Keratinocyte (primary cell): ENCODE results near the gene ATE1. TPM values are rescaled to one million over a fixed set of nuclear protein-coding genes. Genes with fewer than 3 reads are reported as not detected.

Experiments used
- DNase-seq: peaks from one replicate; pipeline ENCODE4 v3.0.0-alpha.2; 2011; ENCODE audit warnings: low read depth, missing footprints, low spot score
- FAIRE-seq: peaks from 2 replicates; lab custom pipeline; 2011; peaks lifted over from hg19 to GRCh38; lab: Jason Lieb, UNC
- H2AFZ ChIP-seq: 2 replicates; pipeline ENCODE4 v1.6.0; 2012; ENCODE audit warnings: low read length, control low read depth, inconsistent platforms; ENCODE audit not compliant: control insufficient read depth
- H3K27ac ChIP-seq: 2 replicates; pipeline ENCODE4 v1.5.1; 2011; ENCODE audit warnings: low read length; ENCODE audit not compliant: control insufficient read depth, insufficient read depth
- H3K27me3 ChIP-seq: 3 replicates; pipeline ENCODE4 v1.6.0; 2011; ENCODE audit warnings: low read length; ENCODE audit not compliant: control insufficient read depth, insufficient read depth; ENCODE audit errors: extremely low read depth
- H3K36me3 ChIP-seq, 2 experiments: 2 replicates in 1 of 2; 3 replicates in 1 of 2; pipeline ENCODE4 v1.5.1; 2011; ENCODE audit warnings: low read length in 2 of 2, mild to moderate bottlenecking in 1 of 2; ENCODE audit not compliant: control insufficient read depth in 2 of 2, insufficient read depth in 2 of 2; ENCODE audit errors: extremely low read depth in 1 of 2
- H3K4me1 ChIP-seq: 3 replicates; pipeline ENCODE4 v1.5.1; 2011; ENCODE audit warnings: low read length; ENCODE audit not compliant: control insufficient read depth, insufficient read depth; ENCODE audit errors: extremely low read depth
- H3K4me2 ChIP-seq: 3 replicates; pipeline ENCODE4 v1.6.0; 2011; ENCODE audit warnings: low read depth, low read length; ENCODE audit not compliant: control insufficient read depth, insufficient read depth; ENCODE audit errors: extremely low read depth
- H3K4me3 ChIP-seq, 3 experiments: fragments of 200-600 bp in 1 of 3; sonication (generic) in 1 of 3; 2 replicates in 2 of 3; 3 replicates in 1 of 3; pipeline ENCODE4 v1.5.1; 2011 to 2016; ENCODE audit warnings: low read length in 3 of 3, mild to moderate bottlenecking in 3 of 3, control low read depth in 2 of 3, inconsistent platforms in 1 of 3, low read depth in 1 of 3, mixed read lengths in 1 of 3, mixed run types in 1 of 3, moderate library complexity in 1 of 3; ENCODE audit not compliant: control insufficient read depth in 2 of 3, insufficient read depth in 2 of 3; ENCODE audit errors: extremely low read depth in 1 of 3
- H3K79me2 ChIP-seq: 2 replicates; pipeline ENCODE4 v1.6.0; 2012; ENCODE audit warnings: low read length; ENCODE audit not compliant: control insufficient read depth, insufficient read depth
- H3K9ac ChIP-seq: 3 replicates; pipeline ENCODE4 v1.6.0; 2011; ENCODE audit warnings: low read length; ENCODE audit not compliant: control insufficient read depth, insufficient read depth; ENCODE audit errors: extremely low read depth
- H3K9me1 ChIP-seq: 3 replicates; pipeline ENCODE4 v1.6.0; 2011; ENCODE audit warnings: low read length; ENCODE audit not compliant: control insufficient read depth, insufficient read depth; ENCODE audit errors: extremely low read depth
- H3K9me3 ChIP-seq: 2 replicates; pipeline ENCODE4 v1.5.1; 2012; ENCODE audit warnings: low read depth, low read length; ENCODE audit not compliant: control insufficient read depth
- H4K20me1 ChIP-seq: 3 replicates; pipeline ENCODE4 v1.6.0; 2011; ENCODE audit warnings: low read length; ENCODE audit not compliant: control insufficient read depth, insufficient read depth; ENCODE audit errors: extremely low read depth
- CTCF ChIP-seq, 3 experiments: IDR thresholded peaks in 1 of 3; conservative IDR thresholded peaks in 1 of 3; optimal IDR thresholded peaks in 1 of 3; 2 replicates in 2 of 3; 3 replicates in 1 of 3; pipeline versions ENCODE3 to v1.5.1; 2011; ENCODE audit warnings: low read length in 3 of 3, mild to moderate bottlenecking in 3 of 3, moderate library complexity in 2 of 3, control low read depth in 1 of 3, inconsistent platforms in 1 of 3; ENCODE audit not compliant: insufficient read depth in 2 of 3; ENCODE audit errors: extremely low read depth in 1 of 3
- EZH2 ChIP-seq: IDR thresholded peaks from one replicate; pipeline ENCODE4 v1.6.1; 2012; ENCODE audit warnings: inconsistent platforms, mild to moderate bottlenecking, low read length, moderate library complexity
- dilution Hi-C: fragments of 300-500 bp; cut with MboI; formaldehyde crosslinking; loops from one replicate; pipeline ENCODE4 v1.7.0; 2020; ENCODE audit warnings: low sequenced_read_pairs; ENCODE audit not compliant: extremely low pct_ligation_motif_present
- polyA plus RNA-seq, 5 experiments: library from polyadenylated mRNA; depleted of rRNA in 3 of 5; stranded (reverse) in 3 of 5; stranded (forward) in 1 of 5; unstranded in 1 of 5; fragments of >200 nt; gene quantifications; 1 replicate in 1 of 5; 2 replicates in 3 of 5; 3 replicates in 1 of 5; pipeline versions ENCODE4 v1.2.1 to v1.2.3, GENCODE V29; 2011 to 2012; ENCODE audit warnings: missing spikeins in 2 of 5, low read depth in 1 of 5, low replicate concordance in 1 of 5

Gene ATE1
- polyA plus RNA-seq, 1 donor (not counting 4 experiments of a cell fraction or from before 2014, with no cell fraction given), result 14.9 TPM

- H3K79me2 ChIP-seq, result no peaks in the 10 kb centered on the region
- H3K4me3 ChIP-seq, result no peak overlapping the region
- H3K27ac ChIP-seq, result no peak overlapping the region
- H3K36me3 ChIP-seq, result no peaks in the 10 kb centered on the region
- H4K20me1 ChIP-seq, result no peaks in the 10 kb centered on the region
- FAIRE-seq (no peak), DNase-seq (no peak)
- H3K4me1 ChIP-seq, result peaks cover 43% of the 10 kb centered on the region
- no peaks in the 10 kb centered on the region for H3K27me3 ChIP-seq
- H3K4me2 ChIP-seq, result no peak overlapping the region
- TF ChIP-seq EZH2, result no peak
- no peak for TF ChIP-seq CTCF (optimal IDR thresholded peaks at IDR 0.05 in 1 of 3, IDR thresholded peaks at IDR 0.05 in 1 of 3, conservative IDR thresholded peaks at IDR 0.05 in 1 of 3; ENCODE audit: extremely low read depth in 1 of 3, insufficient read depth in 2 of 3, low read length in 3 of 3)
- no peak overlapping the region for H2AFZ ChIP-seq
- no peaks in the 10 kb centered on the region for H3K9me3 ChIP-seq
- dilution Hi-C loops, result no loop called here
- no peaks in the 10 kb centered on the region for H3K9me1 ChIP-seq
- no peak overlapping the region for H3K9ac ChIP-seq
Observed at GRCh38 chr10:121698336-121698735, 229.5 kb downstream of the ATE1 start.

GRCh38 chr10:121696854-121697253 is 231.0 kb downstream of the ATE1 start:
- Histone ChIP-seq H3K4me3 (no peak overlapping the region), H3K27ac (no peak overlapping the region), H3K27me3 (no peaks in the 10 kb centered on the region), H4K20me1 (no peaks in the 10 kb centered on the region), H3K36me3 (no peaks in the 10 kb centered on the region), H3K79me2 (no peaks in the 10 kb centered on the region), H2AFZ (no peak overlapping the region), H3K9me3 (no peaks in the 10 kb centered on the region), H3K4me2 (no peak overlapping the region), H3K4me1 (peaks cover 29% of the 10 kb centered on the region), H3K9ac (no peak overlapping the region), H3K9me1 (no peaks in the 10 kb centered on the region)
- dilution Hi-C loops, result no loop called here
- no peak for DNase-seq
- TF ChIP-seq EZH2, result no peak
- peak; percentile 23 to 61 (median 42) for TF ChIP-seq CTCF (optimal IDR thresholded peaks at IDR 0.05 in 1 of 3, IDR thresholded peaks at IDR 0.05 in 1 of 3, conservative IDR thresholded peaks at IDR 0.05 in 1 of 3; ENCODE audit: extremely low read depth in 1 of 3, insufficient read depth in 2 of 3, low read length in 3 of 3)
- no peak for FAIRE-seq
